Measurements from ENCODE around the gene ENO4. TPM values are rescaled to one million over a fixed set of nuclear protein-coding genes. Genes with fewer than 3 reads are reported as not detected.

Gene ENO4
- total and polyA plus RNA-seq, 2 experiments from 2014 or later = 0.24 to 0.44 TPM

DNA sequence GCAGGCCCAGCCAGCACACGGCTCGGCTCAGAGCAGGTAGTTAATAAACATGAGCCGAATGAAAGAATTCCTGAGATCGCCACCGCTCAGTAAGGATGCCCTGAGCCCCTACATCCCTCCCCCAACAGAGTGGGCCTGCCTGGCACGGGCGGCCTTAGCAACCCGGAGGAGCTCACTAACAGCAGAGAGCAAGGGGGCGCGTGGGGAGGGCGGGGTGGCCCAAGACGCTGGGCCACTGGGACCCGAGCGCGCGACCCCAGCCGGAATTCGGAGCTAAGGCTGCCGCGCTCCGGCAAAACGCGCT lies 403 bp upstream of the ENO4 start:
- H3K4me2 ChIP-seq = peak overlapping the region; percentile 92
- H3F3A ChIP-seq (replicated peaks; ENCODE audit: low read depth) = peaks cover 7% of the 10 kb centered on the region; the same call in 1 of the 2 replicates
- DNase-seq (ENCODE audit: low spot score) (no peak), ATAC-seq (peak; percentile 44)
- Mint-ChIP-seq H3K4me3 (peak overlapping the region; percentile 89), H3K27me3 (ENCODE audit: insufficient read depth, low read depth, poor library complexity) (peaks cover 8% of the 10 kb centered on the region), H3K36me3 (ENCODE audit: low read depth) (no peaks in the 10 kb centered on the region), H3K4me1 (peaks cover 40% of the 10 kb centered on the region), H3K9me3 (no peaks in the 10 kb centered on the region), H3K27ac (peak overlapping the region; percentile 73)
- H4K20me1 ChIP-seq (replicated peaks; ENCODE audit: insufficient read depth) = no peaks in the 10 kb centered on the region
- peak overlapping the region; percentile 97 for H2AFZ ChIP-seq
- peak overlapping the region; percentile 82; the same call in 1 of the 2 replicates for H3K27ac ChIP-seq (ENCODE audit: low read depth)
- TF ChIP-seq CREB1 (CRISPR knock-in tag; IDR thresholded peaks at IDR 0.05; ENCODE audit: low read depth) = no peak
- TF ChIP-seq POLR2AphosphoS5 (IDR thresholded peaks at IDR 0.05; ENCODE audit: low read depth) = no peak
- no peak for TF ChIP-seq STAT1 (IDR thresholded peaks at IDR 0.05; ENCODE audit: unreplicated experiment)
- TF ChIP-seq, protein P1, sequence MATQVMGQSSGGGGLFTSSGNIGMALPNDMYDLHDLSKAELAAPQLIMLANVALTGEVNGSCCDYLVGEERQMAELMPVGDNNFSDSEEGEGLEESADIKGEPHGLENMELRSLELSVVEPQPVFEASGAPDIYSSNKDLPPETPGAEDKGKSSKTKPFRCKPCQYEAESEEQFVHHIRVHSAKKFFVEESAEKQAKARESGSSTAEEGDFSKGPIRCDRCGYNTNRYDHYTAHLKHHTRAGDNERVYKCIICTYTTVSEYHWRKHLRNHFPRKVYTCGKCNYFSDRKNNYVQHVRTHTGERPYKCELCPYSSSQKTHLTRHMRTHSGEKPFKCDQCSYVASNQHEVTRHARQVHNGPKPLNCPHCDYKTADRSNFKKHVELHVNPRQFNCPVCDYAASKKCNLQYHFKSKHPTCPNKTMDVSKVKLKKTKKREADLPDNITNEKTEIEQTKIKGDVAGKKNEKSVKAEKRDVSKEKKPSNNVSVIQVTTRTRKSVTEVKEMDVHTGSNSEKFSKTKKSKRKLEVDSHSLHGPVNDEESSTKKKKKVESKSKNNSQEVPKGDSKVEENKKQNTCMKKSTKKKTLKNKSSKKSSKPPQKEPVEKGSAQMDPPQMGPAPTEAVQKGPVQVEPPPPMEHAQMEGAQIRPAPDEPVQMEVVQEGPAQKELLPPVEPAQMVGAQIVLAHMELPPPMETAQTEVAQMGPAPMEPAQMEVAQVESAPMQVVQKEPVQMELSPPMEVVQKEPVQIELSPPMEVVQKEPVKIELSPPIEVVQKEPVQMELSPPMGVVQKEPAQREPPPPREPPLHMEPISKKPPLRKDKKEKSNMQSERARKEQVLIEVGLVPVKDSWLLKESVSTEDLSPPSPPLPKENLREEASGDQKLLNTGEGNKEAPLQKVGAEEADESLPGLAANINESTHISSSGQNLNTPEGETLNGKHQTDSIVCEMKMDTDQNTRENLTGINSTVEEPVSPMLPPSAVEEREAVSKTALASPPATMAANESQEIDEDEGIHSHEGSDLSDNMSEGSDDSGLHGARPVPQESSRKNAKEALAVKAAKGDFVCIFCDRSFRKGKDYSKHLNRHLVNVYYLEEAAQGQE (IDR thresholded peaks at IDR 0.05; ENCODE audit: unreplicated experiment) = no peak
- peaks cover 39% of the 10 kb centered on the region for H3K4me1 ChIP-seq (ENCODE audit: insufficient read depth)
- H3K36me3 ChIP-seq (ENCODE audit: insufficient read depth) = no peaks in the 10 kb centered on the region
- H3K4me3 ChIP-seq = peak overlapping the region; percentile 75
- peaks cover 12% of the 10 kb centered on the region; the same call in 1 of the 2 replicates for H3K27me3 ChIP-seq (ENCODE audit: insufficient read depth)
- H3K79me2 ChIP-seq (replicated peaks; ENCODE audit: insufficient read depth) = no peaks in the 10 kb centered on the region
- no peaks in the 10 kb centered on the region for H3K9me2 ChIP-seq (ENCODE audit: insufficient read depth)

DNA sequence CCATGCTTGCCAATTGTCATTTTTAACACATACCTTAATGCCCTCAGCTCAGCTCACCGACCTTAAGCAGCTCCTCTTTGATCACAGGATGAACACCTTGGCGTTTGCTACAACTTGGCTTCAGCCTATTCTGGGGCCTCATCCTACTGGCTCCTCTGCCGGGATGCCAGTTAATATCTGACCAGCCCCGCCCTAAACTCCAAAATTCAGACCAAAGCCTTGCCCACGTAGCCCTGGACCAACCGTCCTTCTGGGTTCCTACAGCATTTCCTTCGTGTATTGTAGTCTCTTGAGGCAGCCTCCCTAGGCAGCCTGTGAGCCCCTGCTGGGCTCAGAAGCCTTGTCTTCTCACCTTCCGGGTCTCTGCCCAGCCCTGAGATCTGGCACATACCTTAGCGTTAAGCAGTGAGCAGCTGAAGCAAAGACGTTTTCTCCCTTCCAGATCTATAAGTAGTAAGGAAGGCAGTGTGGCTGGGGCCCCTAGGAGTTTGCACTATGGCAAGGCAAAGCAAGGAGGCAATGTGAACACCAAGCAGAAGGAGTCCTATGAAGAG lies 836 bp downstream of the ENO4 start:
- H3K27me3 ChIP-seq (ENCODE audit: insufficient read depth) = peaks cover 12% of the 10 kb centered on the region; the same call in 1 of the 2 replicates
- H3K27me3 Mint-ChIP-seq (ENCODE audit: insufficient read depth, low read depth, poor library complexity) = peaks cover 9% of the 10 kb centered on the region
- peaks cover 31% of the 10 kb centered on the region for H3K4me1 Mint-ChIP-seq
- peak overlapping the region; percentile 92 for H3K4me2 ChIP-seq
- H3K9me2 ChIP-seq (ENCODE audit: insufficient read depth) = no peaks in the 10 kb centered on the region
- no peaks in the 10 kb centered on the region for H4K20me1 ChIP-seq (replicated peaks; ENCODE audit: insufficient read depth)
- ATAC-seq (peak; percentile 15), DNase-seq (ENCODE audit: low spot score) (no peak)
- no peaks in the 10 kb centered on the region for H3K79me2 ChIP-seq (replicated peaks; ENCODE audit: insufficient read depth)
- H3F3A ChIP-seq (replicated peaks; ENCODE audit: low read depth) = peaks cover 7% of the 10 kb centered on the region; the same call in 1 of the 2 replicates
- H3K36me3 ChIP-seq (ENCODE audit: insufficient read depth) = no peaks in the 10 kb centered on the region
- H2AFZ ChIP-seq = peak overlapping the region; percentile 97
- no peak overlapping the region for H3K27ac ChIP-seq (ENCODE audit: low read depth)
- H3K27ac Mint-ChIP-seq = no peak overlapping the region
- H3K9me3 Mint-ChIP-seq = no peaks in the 10 kb centered on the region
- H3K4me3 Mint-ChIP-seq = peak overlapping the region; percentile 89
- peaks cover 28% of the 10 kb centered on the region for H3K4me1 ChIP-seq (ENCODE audit: insufficient read depth)
- no peaks in the 10 kb centered on the region for H3K36me3 Mint-ChIP-seq (ENCODE audit: low read depth)
- no peak for TF ChIP-seq STAT1 (IDR thresholded peaks at IDR 0.05; ENCODE audit: unreplicated experiment)
- no peak for TF ChIP-seq EZH2 (IDR thresholded peaks at IDR 0.05; ENCODE audit: low read depth, unreplicated experiment)
- no peak for TF ChIP-seq ZNF331 (CRISPR knock-in tag; IDR thresholded peaks at IDR 0.05; ENCODE audit: low read depth)
- H3K4me3 ChIP-seq = peak overlapping the region; percentile 75

DNA sequence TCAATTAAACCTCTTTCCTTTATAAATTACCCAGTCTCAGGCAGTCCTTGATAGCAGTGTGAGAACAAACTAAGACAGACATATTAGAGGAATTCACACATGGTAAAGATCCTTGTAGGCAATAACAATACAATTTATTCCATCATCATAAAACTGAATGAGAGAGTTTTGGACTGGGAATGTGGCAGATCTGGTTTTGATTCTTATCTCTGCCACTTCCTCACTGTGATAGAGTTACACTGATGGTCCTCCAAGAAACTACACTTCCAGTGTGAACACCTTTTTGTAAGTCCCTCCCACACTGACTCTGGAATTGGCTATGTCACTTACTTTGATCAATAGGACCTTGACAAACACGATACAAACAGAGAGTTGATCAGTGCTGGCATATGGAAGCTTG lies 2.9 kb downstream of the ENO4 start:
- Mint-ChIP-seq H3K4me1 (peaks cover 24% of the 10 kb centered on the region), H3K9me3 (no peaks in the 10 kb centered on the region; the same call in 2 of the 3 replicates), H3K27me3 (ENCODE audit: insufficient read depth, low read depth, poor library complexity) (peaks cover 10% of the 10 kb centered on the region), H3K27ac (no peak overlapping the region), H3K4me3 (no peak overlapping the region), H3K36me3 (ENCODE audit: low read depth) (no peaks in the 10 kb centered on the region)
- H3F3A ChIP-seq (replicated peaks; ENCODE audit: low read depth) = peaks cover 7% of the 10 kb centered on the region; the same call in 1 of the 2 replicates
- H3K36me3 ChIP-seq (ENCODE audit: insufficient read depth) = no peaks in the 10 kb centered on the region
- no peak for DNase-seq (ENCODE audit: low spot score)
- no peaks in the 10 kb centered on the region for H3K9me2 ChIP-seq (ENCODE audit: insufficient read depth)
- H3K27me3 ChIP-seq (ENCODE audit: insufficient read depth) = peaks cover 12% of the 10 kb centered on the region; the same call in 1 of the 2 replicates
- ATAC-seq = no peak
- no peak overlapping the region for H3K27ac ChIP-seq (ENCODE audit: low read depth)
- no peak overlapping the region for H3K4me2 ChIP-seq
- H3K4me1 ChIP-seq (ENCODE audit: insufficient read depth) = peaks cover 18% of the 10 kb centered on the region
- H2AFZ ChIP-seq = no peak overlapping the region
- no peak overlapping the region for H3K4me3 ChIP-seq
- H4K20me1 ChIP-seq (replicated peaks; ENCODE audit: insufficient read depth) = no peaks in the 10 kb centered on the region
- no peaks in the 10 kb centered on the region for H3K79me2 ChIP-seq (replicated peaks; ENCODE audit: insufficient read depth)
- TF ChIP-seq NANOG (IDR thresholded peaks at IDR 0.05; ENCODE audit: borderline replicate concordance) = no peak
- TF ChIP-seq, protein P1 (IDR thresholded peaks at IDR 0.05; ENCODE audit: unreplicated experiment) = no peak
- TF ChIP-seq, protein P2, sequence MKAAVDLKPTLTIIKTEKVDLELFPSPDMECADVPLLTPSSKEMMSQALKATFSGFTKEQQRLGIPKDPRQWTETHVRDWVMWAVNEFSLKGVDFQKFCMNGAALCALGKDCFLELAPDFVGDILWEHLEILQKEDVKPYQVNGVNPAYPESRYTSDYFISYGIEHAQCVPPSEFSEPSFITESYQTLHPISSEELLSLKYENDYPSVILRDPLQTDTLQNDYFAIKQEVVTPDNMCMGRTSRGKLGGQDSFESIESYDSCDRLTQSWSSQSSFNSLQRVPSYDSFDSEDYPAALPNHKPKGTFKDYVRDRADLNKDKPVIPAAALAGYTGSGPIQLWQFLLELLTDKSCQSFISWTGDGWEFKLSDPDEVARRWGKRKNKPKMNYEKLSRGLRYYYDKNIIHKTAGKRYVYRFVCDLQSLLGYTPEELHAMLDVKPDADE (IDR thresholded peaks at IDR 0.05) = no peak
- no peak for TF ChIP-seq ZNF331 (CRISPR knock-in tag; IDR thresholded peaks at IDR 0.05; ENCODE audit: low read depth)
- TF ChIP-seq ZNF114 (CRISPR knock-in tag; IDR thresholded peaks at IDR 0.05) = no peak
- TF ChIP-seq STAT1 (IDR thresholded peaks at IDR 0.05; ENCODE audit: unreplicated experiment) = no peak
